Stimulated activated CD4-positive, alpha-beta T cell treated with anti-CD3 and anti-CD28 coated beads, Interleukin-4, amount 100 ng/mL, for 48 hours (primary cell): ENCODE data around the gene NEU4.

Source experiments
- DNase-seq, 2 donors: peaks; one replicate each; pipeline ENCODE4 v3.0.0-alpha.2; 2020; ENCODE audit warnings: low read depth in 2 of 2

The NEU4 gene

GRCh38 chr2:241864168-241864849 is 55.3 kb downstream of the NEU4 start:
- no peak for DNase-seq

- DNase-seq, result no peak
Observed at GRCh38 chr2:241864850-241865213, 55.8 kb downstream of the NEU4 start.

GRCh38 chr2:241865416-241865956 is 56.5 kb downstream of the NEU4 start:
- no peak for DNase-seq

- no peak for DNase-seq
Observed at GRCh38 chr2:241865957-241866789, 57.2 kb downstream of the NEU4 start.
